Measurements from ENCODE around the gene BCL7C. TPM values are rescaled to one million over a fixed set of nuclear protein-coding genes. Genes with fewer than 3 reads are reported as not detected.

Gene BCL7C
- polyA plus RNA-seq (39.2 and 44.9 TPM in 2 replicates), polyA minus RNA-seq (43.1 and 44.2 TPM in 2 replicates)

DNA sequence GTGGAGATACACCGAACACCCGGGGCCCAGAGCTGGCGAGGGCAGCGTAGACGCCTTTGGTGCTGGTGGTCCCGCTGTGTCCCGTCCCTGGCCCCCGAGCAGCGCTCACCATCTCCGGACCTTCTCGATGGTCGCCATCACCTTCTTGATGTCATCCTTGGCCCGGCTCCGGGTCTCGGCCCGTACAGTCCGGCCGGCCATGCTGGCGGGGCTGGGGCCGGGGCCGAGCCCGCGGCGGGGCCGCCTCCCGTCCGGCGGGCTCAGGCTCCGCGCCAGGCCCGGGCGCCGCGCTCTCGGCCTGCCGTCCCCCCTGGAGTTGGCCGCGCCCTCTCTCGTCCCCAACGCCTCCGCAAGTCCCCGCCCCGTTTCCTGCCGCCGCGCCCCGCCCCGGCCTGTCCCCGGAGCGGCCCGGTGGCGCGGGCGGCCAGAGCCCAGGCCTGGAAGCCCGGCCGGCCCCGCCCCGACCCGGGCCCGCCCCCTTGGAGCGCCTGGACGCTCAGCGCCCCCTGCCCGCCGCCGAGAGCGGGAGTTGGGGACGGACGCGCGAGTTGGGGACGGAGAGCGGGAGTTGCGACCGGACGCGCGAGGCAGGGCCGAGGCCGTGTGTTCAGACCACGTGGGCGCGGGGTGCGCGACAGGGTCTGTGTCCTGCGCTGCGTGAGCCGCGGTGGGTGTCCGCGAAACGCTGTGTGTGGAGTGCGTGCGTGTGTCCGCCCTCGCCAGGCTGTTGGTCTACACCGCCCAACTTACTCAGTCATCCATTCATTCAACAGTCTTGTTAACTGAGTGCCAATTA lies at the start of gene BCL7C:
Gene BCL7C, minus strand, starts transcription at position 334 of the 796 bp plus-strand sequence. Its CDS starts 133 bp downstream, at position 201.
- H2AFZ ChIP-seq (ENCODE audit: low read depth, low read length), result peak within 1 kb of the TSS; percentile 14
- TF ChIP-seq RAD21 (conservative IDR thresholded peaks at IDR 0.05) (peak; percentile 26), SMC3 (conservative IDR thresholded peaks at IDR 0.05; ENCODE audit: poor library complexity) (peak; percentile 45), EZH2 (IDR thresholded peaks at IDR 0.05; ENCODE audit: borderline replicate concordance, insufficient read depth, low read length, poor library complexity, severe bottlenecking) (no peak), CTCF (IDR thresholded peaks at IDR 0.05; ENCODE audit: poor library complexity, severe bottlenecking) (peak; percentile 65), MXI1 (conservative IDR thresholded peaks at IDR 0.05; ENCODE audit: poor library complexity, severe bottlenecking) (peak; percentile 80)
- peak within 1 kb of the TSS; percentile 91 for H3K4me2 ChIP-seq (ENCODE audit: low read length)
- peaks cover 4% of the 10 kb centered on the region for H3K79me2 ChIP-seq (replicated peaks; ENCODE audit: insufficient read depth, low read length)
- H3K9ac ChIP-seq (ENCODE audit: low read length), result peak within 1 kb of the TSS; percentile 81
- no peaks in the 10 kb centered on the region for H3K9me3 ChIP-seq (ENCODE audit: low read length)
- H3K4me3 ChIP-seq (ENCODE audit: low read length), result peak within 1 kb of the TSS; percentile 88
- H4K20me1 ChIP-seq (ENCODE audit: insufficient read depth), result no peaks in the 10 kb centered on the region
- H3K9me2 ChIP-seq (ENCODE audit: insufficient read depth, low read length), result no peaks in the 10 kb centered on the region
- H3F3A ChIP-seq (ENCODE audit: insufficient read depth, low read length, poor library complexity, severe bottlenecking), result peaks cover 5% of the 10 kb centered on the region
- no peaks in the 10 kb centered on the region for H3K27me3 ChIP-seq (ENCODE audit: insufficient read depth, low read depth, low read length)
- H3K36me3 ChIP-seq (ENCODE audit: insufficient read depth, low read length), result peaks cover 2% of the 10 kb centered on the region
- H3K27ac ChIP-seq (ENCODE audit: low read length), result no peak within 1 kb of the TSS

DNA sequence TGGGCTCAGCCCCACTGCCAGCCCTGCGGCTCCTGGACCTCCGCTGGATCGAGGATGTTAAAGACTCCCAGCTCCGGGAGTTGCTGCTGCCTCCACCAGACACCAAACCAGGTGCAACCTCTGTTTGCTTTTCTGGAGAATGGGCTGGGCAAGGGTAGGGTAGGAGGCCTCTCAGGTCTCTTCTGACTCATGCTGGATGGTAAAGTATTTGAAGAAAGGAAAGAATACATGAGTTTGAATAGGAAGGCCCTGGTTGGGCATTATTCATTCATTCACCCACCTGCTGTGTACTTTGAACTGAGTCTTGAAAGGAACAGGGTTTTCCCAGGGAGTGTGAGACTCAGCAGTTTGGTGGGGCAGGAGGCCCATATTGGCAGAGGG lies 48.5 kb upstream of the BCL7C start:
- Histone ChIP-seq H2AFZ (ENCODE audit: low read depth, low read length) (no peak overlapping the region), H3K79me2 (replicated peaks; ENCODE audit: insufficient read depth, low read length) (peaks cover 7% of the 10 kb centered on the region), H3K4me3 (ENCODE audit: low read length) (no peak overlapping the region), H3K4me2 (ENCODE audit: low read length) (no peak overlapping the region), H3K27ac (ENCODE audit: low read length) (no peak overlapping the region), H3K9ac (ENCODE audit: low read length) (no peak overlapping the region), H3K36me3 (ENCODE audit: insufficient read depth, low read length) (peaks cover 6% of the 10 kb centered on the region), H3F3A (ENCODE audit: insufficient read depth, low read length, poor library complexity, severe bottlenecking) (no peaks in the 10 kb centered on the region), H3K27me3 (ENCODE audit: insufficient read depth, low read depth, low read length) (no peaks in the 10 kb centered on the region), H3K9me3 (ENCODE audit: low read length) (no peaks in the 10 kb centered on the region), H4K20me1 (ENCODE audit: insufficient read depth) (no peaks in the 10 kb centered on the region), H3K9me2 (ENCODE audit: insufficient read depth, low read length) (no peaks in the 10 kb centered on the region)
- no peak for TF ChIP-seq RAD21 (conservative IDR thresholded peaks at IDR 0.05)
- no peak for TF ChIP-seq POLR2AphosphoS5 (IDR thresholded peaks at IDR 0.05)

DNA sequence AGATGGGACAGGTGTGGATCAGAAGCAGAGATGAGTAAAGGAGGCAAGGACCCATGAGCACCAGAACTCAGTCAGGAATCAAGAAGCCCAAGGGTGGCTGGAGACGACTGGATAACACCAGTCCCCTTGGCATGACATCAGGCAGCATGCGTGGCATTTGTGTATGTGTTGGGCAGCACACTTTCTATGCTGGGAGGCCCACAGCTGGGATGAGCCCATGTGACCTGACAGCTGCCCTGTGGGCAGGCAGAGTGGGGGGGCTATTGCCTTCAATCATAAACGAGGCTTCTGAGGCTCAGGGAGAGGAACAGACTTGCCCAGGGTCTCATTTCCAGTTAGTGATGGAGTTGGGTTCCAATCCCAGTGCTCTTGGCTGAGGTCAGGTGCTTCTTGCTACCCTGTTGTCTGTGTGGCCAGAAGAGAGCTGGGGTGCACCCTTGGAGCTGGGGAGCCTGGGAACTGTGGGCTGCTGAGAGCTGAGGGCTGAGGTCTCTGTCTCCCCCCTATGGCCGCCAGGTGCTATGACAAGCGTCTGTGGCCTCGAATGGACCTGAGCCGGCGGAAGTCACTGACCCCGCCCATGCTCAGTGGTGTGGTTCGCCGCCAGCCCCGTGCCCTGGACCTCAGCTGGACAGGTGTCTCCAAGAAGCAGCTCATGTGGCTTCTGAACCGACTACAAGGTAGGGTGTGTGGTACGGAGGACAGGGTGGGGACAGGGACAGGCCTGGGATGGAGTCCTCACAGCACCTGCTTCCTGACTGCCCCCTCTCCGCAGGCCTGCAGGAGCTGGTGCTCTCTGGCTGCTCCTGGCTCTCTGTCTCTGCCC lies 47.9 kb upstream of the BCL7C start:
- no peak overlapping the region for H3K27ac ChIP-seq (ENCODE audit: low read length)
- no peak overlapping the region for H3K4me3 ChIP-seq (ENCODE audit: low read length)
- H3K27me3 ChIP-seq (ENCODE audit: insufficient read depth, low read depth, low read length), result no peaks in the 10 kb centered on the region
- no peaks in the 10 kb centered on the region for H3F3A ChIP-seq (ENCODE audit: insufficient read depth, low read length, poor library complexity, severe bottlenecking)
- H3K79me2 ChIP-seq (replicated peaks; ENCODE audit: insufficient read depth, low read length), result peaks cover 7% of the 10 kb centered on the region
- H3K4me2 ChIP-seq (ENCODE audit: low read length), result no peak overlapping the region
- TF ChIP-seq POLR2AphosphoS5 (IDR thresholded peaks at IDR 0.05) (no peak), SMC3 (conservative IDR thresholded peaks at IDR 0.05; ENCODE audit: poor library complexity) (peak; percentile 63), REST (IDR thresholded peaks at IDR 0.05; ENCODE audit: borderline replicate concordance) (no peak), MXI1 (conservative IDR thresholded peaks at IDR 0.05; ENCODE audit: poor library complexity, severe bottlenecking) (no peak), EP300 (conservative IDR thresholded peaks at IDR 0.05; ENCODE audit: poor library complexity, severe bottlenecking) (no peak), RAD21 (conservative IDR thresholded peaks at IDR 0.05) (peak; percentile 64), CTCF (IDR thresholded peaks at IDR 0.05; ENCODE audit: poor library complexity, severe bottlenecking) (peak; percentile 74), TAF1 (IDR thresholded peaks at IDR 0.05; ENCODE audit: low read depth) (no peak), EZH2 (IDR thresholded peaks at IDR 0.05; ENCODE audit: borderline replicate concordance, insufficient read depth, low read length, poor library complexity, severe bottlenecking) (no peak)
- no peaks in the 10 kb centered on the region for H3K9me3 ChIP-seq (ENCODE audit: low read length)
- no peak overlapping the region for H3K9ac ChIP-seq (ENCODE audit: low read length)
- H3K9me2 ChIP-seq (ENCODE audit: insufficient read depth, low read length), result no peaks in the 10 kb centered on the region
- peaks cover 6% of the 10 kb centered on the region for H3K36me3 ChIP-seq (ENCODE audit: insufficient read depth, low read length)
- no peak overlapping the region for H2AFZ ChIP-seq (ENCODE audit: low read depth, low read length)
- H4K20me1 ChIP-seq (ENCODE audit: insufficient read depth), result no peaks in the 10 kb centered on the region

Measured in neural cell (in vitro differentiated cells).